ENCODE results near the gene TAS1R2. TPM values are rescaled to one million over a fixed set of nuclear protein-coding genes. Genes with fewer than 3 reads are reported as not detected.

Gene TAS1R2
- total and polyA plus RNA-seq, 2 experiments from 2014 or later, result not detected

DNA sequence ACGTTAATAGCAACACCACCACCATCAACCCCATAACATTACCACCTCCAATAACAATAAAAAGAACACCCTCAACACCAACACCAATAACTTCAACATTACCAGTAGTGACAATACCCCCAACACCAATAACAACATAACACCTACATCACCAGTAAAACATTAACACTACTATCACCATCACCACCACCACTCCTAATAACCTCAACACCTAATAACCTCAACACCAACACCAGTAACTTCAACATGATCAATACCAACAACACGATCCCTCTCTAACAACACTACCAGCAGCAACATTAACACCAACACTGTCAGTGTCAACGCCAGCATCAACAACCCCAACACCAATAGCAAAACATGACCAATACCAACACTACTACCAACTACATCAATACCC is 57.2 kb downstream of the TAS1R2 start (continued):
- TF ChIP-seq, protein P1, sequence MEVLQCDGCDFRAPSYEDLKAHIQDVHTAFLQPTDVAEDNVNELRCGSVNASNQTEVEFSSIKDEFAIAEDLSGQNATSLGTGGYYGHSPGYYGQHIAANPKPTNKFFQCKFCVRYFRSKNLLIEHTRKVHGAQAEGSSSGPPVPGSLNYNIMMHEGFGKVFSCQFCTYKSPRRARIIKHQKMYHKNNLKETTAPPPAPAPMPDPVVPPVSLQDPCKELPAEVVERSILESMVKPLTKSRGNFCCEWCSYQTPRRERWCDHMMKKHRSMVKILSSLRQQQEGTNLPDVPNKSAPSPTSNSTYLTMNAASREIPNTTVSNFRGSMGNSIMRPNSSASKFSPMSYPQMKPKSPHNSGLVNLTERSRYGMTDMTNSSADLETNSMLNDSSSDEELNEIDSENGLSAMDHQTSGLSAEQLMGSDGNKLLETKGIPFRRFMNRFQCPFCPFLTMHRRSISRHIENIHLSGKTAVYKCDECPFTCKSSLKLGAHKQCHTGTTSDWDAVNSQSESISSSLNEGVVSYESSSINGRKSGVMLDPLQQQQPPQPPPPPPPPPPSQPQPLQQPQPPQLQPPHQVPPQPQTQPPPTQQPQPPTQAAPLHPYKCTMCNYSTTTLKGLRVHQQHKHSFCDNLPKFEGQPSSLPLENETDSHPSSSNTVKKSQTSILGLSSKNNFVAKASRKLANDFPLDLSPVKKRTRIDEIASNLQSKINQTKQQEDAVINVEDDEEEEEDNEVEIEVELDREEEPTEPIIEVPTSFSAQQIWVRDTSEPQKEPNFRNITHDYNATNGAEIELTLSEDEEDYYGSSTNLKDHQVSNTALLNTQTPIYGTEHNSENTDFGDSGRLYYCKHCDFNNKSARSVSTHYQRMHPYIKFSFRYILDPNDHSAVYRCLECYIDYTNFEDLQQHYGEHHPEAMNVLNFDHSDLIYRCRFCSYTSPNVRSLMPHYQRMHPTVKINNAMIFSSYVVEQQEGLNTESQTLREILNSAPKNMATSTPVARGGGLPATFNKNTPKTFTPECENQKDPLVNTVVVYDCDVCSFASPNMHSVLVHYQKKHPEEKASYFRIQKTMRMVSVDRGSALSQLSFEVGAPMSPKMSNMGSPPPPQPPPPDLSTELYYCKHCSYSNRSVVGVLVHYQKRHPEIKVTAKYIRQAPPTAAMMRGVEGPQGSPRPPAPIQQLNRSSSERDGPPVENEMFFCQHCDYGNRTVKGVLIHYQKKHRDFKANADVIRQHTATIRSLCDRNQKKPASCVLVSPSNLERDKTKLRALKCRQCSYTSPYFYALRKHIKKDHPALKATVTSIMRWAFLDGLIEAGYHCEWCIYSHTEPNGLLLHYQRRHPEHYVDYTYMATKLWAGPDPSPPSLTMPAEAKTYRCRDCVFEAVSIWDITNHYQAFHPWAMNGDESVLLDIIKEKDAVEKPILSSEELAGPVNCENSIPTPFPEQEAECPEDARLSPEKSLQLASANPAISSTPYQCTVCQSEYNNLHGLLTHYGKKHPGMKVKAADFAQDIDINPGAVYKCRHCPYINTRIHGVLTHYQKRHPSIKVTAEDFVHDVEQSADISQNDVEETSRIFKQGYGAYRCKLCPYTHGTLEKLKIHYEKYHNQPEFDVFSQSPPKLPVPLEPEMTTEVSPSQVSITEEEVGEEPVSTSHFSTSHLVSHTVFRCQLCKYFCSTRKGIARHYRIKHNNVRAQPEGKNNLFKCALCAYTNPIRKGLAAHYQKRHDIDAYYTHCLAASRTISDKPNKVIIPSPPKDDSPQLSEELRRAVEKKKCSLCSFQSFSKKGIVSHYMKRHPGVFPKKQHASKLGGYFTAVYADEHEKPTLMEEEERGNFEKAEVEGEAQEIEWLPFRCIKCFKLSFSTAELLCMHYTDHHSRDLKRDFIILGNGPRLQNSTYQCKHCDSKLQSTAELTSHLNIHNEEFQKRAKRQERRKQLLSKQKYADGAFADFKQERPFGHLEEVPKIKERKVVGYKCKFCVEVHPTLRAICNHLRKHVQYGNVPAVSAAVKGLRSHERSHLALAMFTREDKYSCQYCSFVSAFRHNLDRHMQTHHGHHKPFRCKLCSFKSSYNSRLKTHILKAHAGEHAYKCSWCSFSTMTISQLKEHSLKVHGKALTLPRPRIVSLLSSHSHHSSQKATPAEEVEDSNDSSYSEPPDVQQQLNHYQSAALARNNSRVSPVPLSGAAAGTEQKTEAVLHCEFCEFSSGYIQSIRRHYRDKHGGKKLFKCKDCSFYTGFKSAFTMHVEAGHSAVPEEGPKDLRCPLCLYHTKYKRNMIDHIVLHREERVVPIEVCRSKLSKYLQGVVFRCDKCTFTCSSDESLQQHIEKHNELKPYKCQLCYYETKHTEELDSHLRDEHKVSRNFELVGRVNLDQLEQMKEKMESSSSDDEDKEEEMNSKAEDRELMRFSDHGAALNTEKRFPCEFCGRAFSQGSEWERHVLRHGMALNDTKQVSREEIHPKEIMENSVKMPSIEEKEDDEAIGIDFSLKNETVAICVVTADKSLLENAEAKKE (CRISPR knock-in tag; IDR thresholded peaks at IDR 0.05), result no peak
- TF ChIP-seq, protein P2, sequence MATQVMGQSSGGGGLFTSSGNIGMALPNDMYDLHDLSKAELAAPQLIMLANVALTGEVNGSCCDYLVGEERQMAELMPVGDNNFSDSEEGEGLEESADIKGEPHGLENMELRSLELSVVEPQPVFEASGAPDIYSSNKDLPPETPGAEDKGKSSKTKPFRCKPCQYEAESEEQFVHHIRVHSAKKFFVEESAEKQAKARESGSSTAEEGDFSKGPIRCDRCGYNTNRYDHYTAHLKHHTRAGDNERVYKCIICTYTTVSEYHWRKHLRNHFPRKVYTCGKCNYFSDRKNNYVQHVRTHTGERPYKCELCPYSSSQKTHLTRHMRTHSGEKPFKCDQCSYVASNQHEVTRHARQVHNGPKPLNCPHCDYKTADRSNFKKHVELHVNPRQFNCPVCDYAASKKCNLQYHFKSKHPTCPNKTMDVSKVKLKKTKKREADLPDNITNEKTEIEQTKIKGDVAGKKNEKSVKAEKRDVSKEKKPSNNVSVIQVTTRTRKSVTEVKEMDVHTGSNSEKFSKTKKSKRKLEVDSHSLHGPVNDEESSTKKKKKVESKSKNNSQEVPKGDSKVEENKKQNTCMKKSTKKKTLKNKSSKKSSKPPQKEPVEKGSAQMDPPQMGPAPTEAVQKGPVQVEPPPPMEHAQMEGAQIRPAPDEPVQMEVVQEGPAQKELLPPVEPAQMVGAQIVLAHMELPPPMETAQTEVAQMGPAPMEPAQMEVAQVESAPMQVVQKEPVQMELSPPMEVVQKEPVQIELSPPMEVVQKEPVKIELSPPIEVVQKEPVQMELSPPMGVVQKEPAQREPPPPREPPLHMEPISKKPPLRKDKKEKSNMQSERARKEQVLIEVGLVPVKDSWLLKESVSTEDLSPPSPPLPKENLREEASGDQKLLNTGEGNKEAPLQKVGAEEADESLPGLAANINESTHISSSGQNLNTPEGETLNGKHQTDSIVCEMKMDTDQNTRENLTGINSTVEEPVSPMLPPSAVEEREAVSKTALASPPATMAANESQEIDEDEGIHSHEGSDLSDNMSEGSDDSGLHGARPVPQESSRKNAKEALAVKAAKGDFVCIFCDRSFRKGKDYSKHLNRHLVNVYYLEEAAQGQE (IDR thresholded peaks at IDR 0.05; ENCODE audit: unreplicated experiment), result no peak
- TF ChIP-seq, protein P3, sequence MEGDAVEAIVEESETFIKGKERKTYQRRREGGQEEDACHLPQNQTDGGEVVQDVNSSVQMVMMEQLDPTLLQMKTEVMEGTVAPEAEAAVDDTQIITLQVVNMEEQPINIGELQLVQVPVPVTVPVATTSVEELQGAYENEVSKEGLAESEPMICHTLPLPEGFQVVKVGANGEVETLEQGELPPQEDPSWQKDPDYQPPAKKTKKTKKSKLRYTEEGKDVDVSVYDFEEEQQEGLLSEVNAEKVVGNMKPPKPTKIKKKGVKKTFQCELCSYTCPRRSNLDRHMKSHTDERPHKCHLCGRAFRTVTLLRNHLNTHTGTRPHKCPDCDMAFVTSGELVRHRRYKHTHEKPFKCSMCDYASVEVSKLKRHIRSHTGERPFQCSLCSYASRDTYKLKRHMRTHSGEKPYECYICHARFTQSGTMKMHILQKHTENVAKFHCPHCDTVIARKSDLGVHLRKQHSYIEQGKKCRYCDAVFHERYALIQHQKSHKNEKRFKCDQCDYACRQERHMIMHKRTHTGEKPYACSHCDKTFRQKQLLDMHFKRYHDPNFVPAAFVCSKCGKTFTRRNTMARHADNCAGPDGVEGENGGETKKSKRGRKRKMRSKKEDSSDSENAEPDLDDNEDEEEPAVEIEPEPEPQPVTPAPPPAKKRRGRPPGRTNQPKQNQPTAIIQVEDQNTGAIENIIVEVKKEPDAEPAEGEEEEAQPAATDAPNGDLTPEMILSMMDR (conservative IDR thresholded peaks at IDR 0.05; ENCODE audit: low read depth in 2 of 2), result no peak

All from GM23338 (cell line).